Stimulated activated naive CD8-positive, alpha-beta T cell treated with anti-CD3 and anti-CD28 coated beads, Interleukin-15, Interleukin-2, amounts not matched to agents 100 U/mL and 50 U/mL, for 24 hours (primary cell): ENCODE data around the gene PDE4B.

Source experiments
- ATAC-seq: fragments of 150-1000 bp; cut with Tn5 transposase; one replicate; pipeline ENCODE4 v1.10.0; 2021
- DNase-seq: peaks from one replicate; pipeline ENCODE4 v3.0.0; 2021

Gene PDE4B

DNA sequence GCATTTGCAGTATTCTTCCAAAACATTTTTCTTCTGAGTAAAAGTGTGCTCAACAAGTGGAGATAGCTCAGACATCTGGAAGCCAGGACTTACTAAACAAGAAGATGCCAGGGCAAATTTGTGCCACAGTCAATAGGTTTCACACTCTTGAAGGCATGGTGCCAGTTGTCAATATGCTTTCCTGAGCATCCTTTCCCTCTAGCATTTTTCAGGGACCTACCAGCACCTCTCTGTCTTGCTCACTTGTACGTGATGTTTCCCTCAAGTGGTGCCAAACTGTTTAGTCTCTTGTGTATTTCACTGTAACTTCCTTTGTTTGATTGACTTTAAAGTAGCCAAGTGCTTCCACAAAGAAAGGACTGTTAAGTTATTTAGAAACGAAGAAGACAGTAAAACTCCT lies 547.2 kb downstream of the PDE4B start:
- ATAC-seq (no peak), DNase-seq (no peak)

DNA sequence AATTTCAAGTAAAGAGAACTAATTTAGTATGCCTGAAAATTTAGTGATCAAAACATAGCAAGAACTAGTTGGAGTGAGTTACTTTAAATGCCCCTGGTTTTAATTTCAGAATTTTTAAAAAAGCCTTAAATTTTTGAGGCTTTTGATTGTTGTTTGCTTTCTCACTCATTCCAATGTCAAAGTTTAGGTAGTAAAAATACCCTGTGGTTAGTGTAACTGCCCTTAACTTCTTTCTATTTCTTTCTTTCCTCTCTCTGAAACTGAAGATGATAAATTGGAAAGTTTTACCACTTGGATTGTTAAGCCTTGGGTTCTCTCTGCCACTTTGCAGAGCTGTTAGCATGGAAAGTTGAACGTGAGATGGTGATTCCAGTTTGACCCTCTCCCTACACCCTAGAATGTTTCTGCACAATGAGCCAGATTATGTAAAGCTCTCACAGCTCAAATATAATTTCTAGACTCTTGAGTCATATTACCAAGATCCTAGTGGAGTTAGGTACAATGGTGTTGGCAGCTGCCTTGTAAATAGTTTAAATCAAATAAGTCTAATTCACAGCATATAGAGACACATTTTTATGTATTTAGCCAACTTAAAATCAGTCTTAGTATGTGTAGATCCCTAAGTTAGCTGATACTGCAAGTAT lies 548.9 kb downstream of the PDE4B start:
- no peak for DNase-seq
- ATAC-seq: no peak

DNA sequence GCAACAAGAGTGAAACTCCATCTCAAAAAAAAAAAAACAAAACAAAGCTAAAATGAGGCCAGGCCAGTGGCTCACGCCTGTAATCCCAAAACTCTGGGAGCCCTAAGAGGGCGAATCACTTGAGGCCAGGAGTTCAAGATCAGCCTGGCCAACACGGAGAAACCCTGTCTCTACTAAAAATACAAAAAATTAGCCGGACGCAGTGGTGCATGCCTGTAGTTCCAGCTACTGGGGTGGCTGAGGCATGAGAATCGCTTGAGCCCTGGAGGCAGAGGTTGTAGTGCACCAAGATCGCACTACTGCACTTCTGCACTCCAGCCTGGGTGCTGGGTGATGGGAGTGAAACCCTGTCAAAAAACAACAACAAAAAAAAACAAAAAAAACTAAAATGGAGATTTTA lies 550.0 kb downstream of the PDE4B start:
- ATAC-seq (no peak), DNase-seq (no peak)

DNA sequence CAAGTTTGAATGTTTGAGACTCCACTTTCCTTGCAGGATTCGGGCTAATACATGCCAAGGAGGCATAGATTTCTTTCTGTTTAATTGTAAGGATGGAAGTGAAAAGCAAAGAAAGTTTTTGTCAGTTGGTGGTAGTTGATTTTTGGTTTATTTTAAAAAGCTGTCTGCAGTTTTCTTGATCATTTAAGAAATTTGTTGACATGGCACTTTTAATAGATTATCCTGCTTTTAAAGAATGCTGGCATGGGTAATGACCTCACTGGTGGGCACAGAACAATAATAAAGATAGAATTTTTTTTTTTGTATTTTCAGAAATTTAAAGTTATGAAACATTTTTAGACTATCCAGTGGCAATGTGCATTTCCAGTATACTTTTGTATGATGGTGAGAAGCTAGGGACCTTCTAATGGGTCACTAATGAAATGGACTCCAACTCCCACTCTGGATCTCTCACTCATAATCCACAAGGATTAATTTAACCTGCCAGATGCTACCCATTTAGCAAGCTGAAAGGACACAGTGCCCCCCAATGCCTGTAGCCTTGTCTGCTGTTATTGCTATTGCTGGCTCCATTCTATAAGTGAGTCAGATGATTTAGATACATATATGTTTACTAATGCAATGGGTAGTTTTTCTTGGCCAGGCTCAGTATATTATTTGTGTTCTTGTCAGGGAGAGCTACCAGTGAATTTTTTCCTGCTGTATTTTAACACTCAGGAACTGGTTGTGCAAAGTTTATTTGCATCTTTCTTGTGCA lies 551.1 kb downstream of the PDE4B start:
- ATAC-seq: no peak
- no peak for DNase-seq

DNA sequence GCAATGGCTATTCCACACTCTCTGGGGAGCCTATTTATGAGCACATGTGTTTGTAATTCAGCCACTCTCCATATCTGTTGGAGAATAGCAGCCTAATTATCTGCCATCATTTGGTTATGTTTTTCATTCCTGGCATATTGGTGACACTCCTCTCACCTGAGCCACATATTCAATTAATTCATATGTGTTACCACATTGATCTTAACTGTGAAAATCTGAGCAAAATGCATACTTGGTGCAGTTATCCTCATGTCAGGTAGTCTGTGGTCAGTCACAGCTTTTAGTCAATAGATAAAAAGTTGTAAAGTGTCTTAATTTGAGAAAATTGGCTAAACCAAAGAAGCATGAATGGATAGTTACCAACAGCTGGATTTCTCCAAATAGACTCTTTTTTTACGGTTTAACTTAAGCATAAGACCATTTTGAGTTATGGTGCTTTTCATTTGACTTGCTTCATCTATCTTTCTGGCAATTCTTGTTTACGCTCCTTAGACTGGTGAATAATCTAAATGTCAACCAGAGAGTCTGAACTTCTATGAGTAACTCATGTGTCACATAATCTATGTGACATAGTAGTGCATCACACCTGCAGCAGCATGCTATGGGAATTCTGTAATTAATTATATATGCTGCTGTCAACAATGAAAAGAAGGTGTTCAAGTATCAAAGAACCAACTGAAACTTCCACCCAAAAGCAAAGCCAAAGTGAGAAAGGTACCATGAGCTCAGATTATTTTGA lies 553.5 kb downstream of the PDE4B start:
- ATAC-seq: peak; percentile 76
- no peak for DNase-seq

DNA sequence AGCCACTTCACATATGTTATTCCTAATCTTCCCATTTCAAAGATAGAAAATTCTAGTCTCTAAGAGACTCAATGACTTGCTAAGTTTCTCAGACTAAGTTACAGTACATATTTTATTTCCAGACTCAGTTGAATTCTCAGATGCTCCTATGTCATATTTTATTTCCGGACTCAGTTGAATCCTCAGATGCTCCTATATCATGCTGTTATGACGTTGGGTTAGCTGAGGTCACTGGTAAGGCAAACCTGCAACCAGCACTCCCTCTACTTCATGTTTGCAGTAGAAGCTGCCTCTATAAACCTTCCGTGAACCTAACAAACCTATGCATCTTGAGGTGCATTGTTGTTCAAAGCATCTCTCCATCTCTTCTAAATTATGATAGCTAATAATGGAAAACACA lies 554.2 kb downstream of the PDE4B start:
- DNase-seq: no peak
- ATAC-seq: no peak

DNA sequence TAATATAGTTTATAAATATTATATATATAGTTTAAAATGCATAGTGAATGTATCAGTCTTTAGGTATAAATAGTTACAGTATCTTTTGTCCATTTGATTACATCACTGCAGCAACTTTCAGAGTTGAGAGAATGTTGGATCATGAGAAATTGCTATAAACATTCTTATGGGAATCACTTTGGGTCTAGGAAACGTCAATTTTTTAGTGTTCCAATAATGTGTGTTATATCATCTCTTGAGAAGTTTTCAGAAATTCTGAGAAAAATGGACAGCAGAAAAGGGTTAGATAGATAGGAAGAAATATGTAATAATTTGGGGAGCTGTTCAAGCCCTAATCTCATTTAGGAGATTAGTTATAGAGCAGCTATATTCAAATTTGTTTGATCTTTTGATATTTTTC lies 556.1 kb downstream of the PDE4B start:
- DNase-seq (no peak), ATAC-seq (no peak)

DNA sequence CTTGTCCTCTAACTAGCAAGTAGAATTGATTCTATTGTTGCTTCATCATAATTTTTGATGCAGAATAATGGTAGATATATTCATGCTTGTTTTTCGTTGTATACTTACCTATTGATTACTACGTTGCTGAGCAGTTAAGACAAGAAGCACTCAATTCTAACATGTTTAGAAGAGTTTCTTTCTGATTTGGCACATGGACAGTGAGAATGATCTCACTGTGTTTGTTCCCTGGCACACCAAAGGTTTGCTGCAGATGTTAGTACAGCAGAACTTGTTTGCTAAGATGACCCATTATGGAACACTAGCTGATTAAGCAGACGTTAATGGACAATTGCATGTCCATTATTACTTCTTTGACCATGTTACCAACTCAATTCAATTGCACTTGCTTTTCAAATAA lies 556.5 kb downstream of the PDE4B start:
- DNase-seq (no peak), ATAC-seq (no peak)

DNA sequence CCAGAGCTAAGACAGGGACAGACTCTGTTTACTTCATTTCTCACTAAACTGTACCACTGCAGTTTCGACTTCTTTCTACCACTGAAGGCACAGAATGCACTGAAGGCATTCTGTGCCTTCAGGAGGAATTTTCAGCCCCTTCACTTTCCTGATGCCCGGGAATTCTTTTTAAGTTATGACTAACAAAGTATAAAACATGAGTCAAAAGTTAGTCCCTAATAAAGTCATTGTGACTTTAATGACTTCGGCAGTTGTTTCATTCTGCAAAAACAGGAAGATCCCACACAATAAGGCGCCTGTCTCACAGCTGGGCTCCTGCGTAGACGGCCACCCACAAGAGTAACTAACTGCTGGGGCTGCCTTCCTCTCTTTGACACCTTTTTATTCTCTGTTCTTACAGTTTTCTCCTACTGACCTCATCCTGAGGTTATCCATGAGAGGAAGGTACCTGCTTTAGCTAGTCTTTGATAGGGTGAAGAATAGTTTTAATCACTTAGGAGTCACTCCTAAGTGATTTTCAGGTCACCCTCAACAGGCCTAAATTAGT lies 557.4 kb downstream of the PDE4B start:
- DNase-seq: peak; percentile 59
- ATAC-seq: peak; percentile 78

DNA sequence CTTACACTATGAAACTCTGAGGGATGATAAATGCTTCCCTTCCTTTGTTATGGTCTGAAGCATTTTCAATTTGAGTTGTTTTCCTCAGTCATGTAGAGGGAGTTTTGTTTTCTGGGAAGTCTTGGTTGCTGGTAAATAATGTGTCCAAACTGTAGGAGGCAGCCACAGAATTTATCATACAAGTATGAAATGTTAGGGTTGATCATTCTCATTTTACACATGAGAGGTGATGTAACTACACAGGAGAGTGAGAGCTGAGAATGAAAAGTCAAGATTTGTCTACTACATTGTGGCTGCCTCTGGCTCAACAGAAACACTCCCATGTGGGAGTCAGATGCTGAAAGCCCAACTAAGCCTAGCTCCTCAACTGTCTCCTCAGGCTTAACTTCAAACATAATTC lies 558.8 kb downstream of the PDE4B start:
- DNase-seq (no peak), ATAC-seq (peak; percentile 60)

DNA sequence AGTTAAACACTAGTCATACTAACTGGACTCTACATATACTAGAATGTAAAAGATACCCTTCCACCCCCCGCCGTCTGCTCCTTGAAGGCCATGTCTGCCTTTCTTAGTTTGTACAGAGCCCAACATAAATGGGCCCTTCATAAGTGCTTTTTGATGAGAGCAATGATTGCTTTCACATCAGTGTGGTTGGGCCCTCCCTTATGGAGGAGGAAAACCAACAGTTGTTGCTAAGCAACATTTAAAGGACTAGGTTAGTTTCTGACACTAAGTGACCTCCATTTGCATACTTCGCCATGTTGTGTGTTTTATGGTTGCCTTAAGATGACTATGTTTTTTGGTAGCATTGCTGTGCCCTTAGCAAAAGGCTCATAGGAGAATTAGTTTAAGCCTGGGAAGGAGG lies 559.2 kb downstream of the PDE4B start:
- DNase-seq: no peak

DNA sequence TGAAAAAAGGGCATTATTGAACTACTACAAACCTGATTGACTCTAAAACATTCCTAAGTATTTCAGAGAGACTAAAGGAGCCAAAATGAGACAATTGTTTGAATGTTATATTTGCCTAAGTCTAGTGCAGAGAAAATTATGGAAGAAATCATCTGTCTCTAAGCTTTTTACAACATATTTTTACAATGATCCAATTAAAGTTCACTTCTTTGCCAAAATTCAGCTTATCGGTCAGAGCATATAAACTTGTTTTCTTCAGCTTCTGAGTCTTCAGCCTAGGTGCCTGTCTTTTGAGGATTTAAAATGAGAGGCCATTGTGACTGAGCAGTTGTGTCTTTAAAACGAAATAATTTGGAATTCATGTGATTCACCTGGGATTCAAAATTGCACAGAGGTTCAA lies 560.1 kb downstream of the PDE4B start:
- ATAC-seq (no peak), DNase-seq (no peak)

More for the DNA sequence above, 559.2 kb downstream of the PDE4B start:
- peak; percentile 61 for ATAC-seq

DNA sequence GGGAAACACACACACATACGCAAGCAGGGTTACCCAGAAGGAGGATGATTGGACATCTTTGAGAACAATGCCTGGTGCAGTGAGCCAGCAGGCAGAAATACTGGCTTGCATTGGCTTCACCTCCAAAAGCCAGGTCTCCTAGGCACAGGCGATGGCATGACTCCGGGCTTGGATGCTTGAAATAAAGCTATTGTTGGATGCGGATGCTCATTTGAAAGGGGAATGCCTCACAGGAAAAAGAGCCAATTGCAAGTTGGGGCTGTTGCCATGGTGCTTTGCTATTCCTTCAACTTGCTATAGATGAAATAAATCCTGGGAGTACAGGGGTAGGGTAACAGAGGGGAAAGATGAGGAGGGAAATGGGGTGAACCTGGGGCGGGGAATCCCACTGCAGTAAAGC lies 560.6 kb downstream of the PDE4B start:
- DNase-seq (no peak), ATAC-seq (no peak)

DNA sequence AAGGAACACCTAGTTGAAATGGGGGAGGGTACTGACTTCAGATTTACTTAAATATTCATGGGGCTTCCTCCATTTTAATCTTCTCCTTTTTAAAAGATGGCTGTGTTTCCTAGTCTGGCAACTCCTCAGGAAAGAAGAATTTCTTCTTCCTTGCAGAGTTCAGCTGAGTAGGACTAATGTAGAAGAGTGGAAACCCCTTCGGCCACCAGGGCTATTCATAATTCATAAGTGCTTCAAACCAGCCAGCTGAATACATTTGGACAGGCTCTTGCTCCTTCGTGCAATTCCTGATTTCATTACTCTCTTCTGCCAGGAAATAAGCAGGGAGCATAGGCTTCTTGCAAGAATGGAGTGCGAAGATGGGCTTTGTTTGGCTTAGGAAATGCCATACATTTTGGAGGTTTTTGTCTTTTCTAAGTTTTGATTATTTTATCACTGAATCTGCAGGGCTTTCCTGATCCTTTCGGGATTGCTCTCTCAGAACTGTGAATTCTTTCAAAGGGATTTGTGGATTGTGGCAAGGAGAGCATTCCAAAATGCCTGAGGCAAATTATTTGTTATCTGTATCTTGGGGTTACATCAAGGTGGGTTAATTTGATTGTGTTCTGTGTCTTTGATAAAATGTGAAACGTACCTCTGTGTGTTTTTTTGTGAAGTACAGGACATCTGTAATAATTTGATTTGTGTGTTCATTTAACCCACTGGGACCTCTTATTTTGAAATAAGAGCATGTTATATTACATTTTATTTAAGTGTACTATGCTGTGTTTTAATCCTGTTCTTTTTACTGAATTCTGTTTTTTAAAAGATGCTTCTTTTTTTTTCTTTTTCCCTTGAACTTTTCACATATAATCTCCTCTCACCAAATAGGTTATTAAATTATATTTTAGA lies 561.9 kb downstream of the PDE4B start:
- no peak for ATAC-seq

DNA sequence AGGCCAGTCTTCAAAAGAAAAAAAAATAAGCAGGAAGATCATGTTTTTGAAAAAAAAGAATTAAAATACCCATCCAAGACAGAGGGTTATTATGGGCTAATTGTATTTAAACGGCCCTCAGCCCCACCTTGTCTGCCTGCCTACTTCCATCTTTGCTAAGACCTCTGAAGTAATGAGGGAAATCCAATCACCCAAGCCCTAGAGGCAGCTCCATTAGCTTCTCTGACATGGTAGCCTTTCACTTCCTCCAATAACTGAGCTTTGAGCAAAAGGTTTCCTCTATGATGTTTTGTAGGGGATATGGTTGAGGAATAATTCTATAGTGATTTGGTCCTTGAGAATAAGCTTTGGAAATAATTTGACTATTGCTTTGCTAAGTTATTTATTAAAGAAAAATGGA lies 563.1 kb downstream of the PDE4B start:
- no peak for ATAC-seq
- no peak for DNase-seq

More for the DNA sequence above, 561.9 kb downstream of the PDE4B start:
- no peak for DNase-seq

DNA sequence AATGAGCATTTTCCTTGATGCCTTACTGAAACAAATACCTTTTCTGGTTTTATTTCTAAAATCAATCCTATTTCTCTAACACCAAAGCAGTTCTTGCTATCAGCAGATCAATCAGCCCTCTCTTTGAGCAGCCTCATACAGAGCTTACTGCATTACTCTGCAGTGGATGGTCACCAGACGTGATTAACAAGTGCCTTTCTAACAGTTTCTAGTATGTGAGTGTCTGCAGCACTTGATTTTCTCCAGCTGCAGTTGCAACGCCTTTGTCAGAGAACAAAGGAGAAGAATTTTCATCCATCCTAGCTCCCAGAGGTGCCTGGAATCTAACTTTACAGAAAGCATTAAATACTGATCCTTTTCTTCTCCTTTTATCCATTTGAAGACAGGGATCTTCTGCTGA lies 563.9 kb downstream of the PDE4B start:
- no peak for ATAC-seq
- DNase-seq: no peak

DNA sequence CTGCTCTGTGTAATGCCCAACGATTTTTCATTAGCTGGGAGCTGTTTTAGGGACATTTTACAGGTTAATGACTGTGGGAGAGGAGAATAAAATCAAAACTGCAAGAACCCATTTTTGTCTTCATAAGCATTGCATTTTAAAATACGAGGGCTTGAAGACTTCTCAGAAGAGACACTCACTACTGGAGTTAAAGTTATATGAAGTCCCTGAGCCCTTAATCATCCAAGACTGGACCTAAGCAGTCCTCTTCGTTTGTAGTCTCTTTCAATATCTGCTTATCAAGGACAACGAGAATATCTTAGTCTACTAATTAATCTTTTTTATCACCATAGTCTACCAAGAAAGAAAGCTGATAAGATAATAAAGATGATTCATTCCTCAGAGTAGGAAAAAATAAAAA lies 564.3 kb downstream of the PDE4B start:
- ATAC-seq (no peak), DNase-seq (no peak)

DNA sequence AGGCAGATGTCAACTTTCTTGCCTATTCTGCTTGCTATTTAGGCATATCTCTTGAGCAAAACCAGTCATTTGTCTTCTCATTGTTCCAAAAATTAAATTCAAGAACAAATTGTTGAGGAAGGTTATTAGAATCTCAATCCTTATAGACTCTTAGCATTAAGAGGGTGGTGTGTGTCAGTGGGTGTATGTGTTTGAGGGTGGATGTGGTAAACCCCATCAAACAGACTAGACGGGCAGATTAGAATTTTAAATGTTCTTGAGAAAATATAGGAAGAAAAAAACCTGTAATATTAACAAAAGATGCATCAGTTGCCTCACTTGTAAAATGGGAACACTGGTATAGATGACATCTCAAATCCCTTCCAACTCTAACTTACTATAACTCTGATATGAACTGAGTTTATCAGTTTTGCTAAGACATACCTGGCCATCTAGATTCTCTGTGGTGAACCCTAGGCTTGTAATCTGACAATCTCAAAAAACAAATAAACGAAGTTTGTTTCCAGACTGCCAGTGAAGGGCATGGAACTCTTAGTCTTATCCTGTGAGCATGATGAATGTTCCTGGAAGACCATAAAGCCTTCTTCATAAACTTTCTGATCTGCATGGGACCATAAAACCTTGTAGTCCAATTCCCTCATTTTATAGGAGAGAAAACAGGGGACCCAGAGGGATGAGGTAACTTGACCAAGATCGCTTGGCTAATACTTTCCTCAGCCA lies 564.9 kb downstream of the PDE4B start:
- ATAC-seq (peak; percentile 28), DNase-seq (no peak)

DNA sequence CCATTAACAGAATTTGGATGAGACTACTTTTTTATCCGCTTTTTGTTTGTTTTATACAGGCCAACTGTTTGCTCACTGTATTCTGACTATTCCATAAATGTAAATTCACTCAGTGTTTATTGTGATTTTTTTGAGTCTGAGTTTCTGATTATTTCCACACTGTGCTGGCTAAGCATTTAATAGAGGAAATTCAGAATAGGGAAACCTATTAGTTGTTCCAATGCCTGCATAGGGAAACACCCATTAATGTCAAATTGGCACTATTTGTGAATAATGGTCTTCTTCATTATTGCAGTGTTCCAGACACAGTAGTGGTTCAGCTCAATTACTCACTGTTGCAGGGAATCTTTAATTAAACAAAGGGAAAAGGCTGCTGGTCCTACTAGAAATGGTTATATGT lies 566.6 kb downstream of the PDE4B start:
- DNase-seq: no peak
- ATAC-seq: no peak

DNA sequence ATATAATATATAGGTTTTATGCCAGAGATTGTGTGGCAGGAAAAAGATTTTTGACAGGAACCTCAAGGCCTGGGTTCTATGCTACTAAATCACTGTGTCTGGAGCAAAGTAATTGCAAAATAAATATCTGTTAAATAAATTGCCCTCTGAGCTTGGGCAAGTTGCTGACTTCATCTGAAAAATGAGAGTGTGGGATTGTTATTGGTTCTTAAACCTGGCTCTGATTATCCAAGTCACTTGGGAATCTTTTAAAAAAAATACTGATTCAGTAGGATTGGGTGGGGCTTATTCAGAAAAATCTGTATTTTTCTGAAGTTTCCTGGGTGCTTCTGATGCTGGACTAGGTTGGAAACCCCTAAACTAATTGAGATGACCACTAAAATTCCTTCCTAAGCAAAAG lies 567.1 kb downstream of the PDE4B start:
- DNase-seq (no peak), ATAC-seq (no peak)

DNA sequence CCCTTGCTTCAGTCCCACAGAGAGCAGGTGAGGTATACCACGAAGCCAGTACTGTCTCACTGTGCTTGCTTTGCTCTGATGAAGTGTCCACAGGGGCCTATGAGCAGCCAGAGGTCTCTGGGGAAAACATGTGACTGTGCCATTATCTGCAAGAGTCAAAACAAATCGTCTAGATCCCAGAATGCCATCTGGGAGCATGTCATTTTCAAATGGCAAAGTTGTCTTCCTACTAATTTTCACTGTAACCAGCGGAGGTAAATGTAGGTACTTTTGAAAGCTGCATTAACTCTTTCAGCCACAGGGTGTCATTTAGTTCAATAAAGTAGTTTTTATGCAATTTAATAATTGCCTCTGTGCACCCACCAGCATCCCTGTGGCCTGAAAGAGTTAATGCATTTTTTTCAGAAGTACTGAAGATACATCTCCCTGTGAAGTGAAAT lies 567.6 kb downstream of the PDE4B start:
- ATAC-seq: no peak
- DNase-seq: no peak
